Activated CD8-positive, alpha-beta memory T cell treated with anti-CD3 and anti-CD28 coated beads, Interleukin-2, amount 50 U/mL, for 48 hours (primary cell): ENCODE data around the gene PPP1R14C.

ENCODE experiments used
- DNase-seq: peaks from one replicate; pipeline ENCODE4 v3.0.0-alpha.2; 2020

Gene PPP1R14C

GRCh38 chr6:150252714-150253444, 110.0 kb downstream of the PPP1R14C start:
- DNase-seq = no peak

GRCh38 chr6:150253489-150253888, 110.6 kb downstream of the PPP1R14C start:
- DNase-seq = no peak

GRCh38 chr6:150254770-150255169, 111.9 kb downstream of the PPP1R14C start:
- no peak for DNase-seq

DNA sequence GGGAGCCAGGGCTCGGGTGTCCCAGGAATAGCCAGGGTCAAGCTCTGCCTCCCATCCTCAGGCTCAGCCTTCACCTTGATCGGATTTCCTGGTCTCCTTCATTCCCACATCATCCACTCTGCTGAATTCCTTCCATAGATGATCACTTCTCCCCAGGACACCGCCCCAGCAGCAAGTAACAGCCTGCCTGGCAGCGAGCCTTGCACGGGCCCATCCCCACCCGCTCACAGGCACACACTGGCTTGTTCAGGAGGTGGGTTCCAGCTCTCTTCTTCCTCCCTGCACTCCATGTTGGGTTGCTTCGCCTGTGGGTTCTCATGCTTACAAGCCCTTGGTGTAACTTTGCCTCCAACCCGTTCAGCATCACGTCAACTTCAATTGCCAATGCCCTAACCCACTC, 113.0 kb downstream of the PPP1R14C start:
- DNase-seq = no peak

- no peak for DNase-seq
Measured at GRCh38 chr6:150256618-150257272, 113.9 kb downstream of the PPP1R14C start.

DNA sequence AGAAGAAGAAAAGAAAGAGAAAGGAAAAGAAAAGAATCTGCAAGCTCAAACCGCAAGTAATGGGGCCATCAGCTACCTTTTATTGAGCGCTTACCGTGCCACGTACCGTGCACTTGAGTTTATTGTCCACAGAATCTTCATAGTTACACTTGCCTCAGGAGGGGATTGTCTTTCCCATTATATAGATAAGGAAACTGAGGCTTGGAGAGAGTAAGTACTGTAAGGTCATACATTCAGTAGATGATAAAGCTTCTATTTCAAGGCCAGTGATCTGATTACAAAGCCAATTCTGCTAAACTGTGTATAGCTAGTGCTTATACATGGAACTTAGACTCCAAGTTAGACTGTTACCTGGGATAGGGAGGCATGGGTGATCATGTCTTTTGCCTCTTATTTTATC, 115.5 kb downstream of the PPP1R14C start:
- no peak for DNase-seq

- DNase-seq = no peak
Measured at GRCh38 chr6:150260931-150261330, 118.1 kb downstream of the PPP1R14C start.

- no peak for DNase-seq
Measured at GRCh38 chr6:150261997-150262697, 119.3 kb downstream of the PPP1R14C start.

- no peak for DNase-seq
Measured at GRCh38 chr6:150263765-150264404, 121.0 kb downstream of the PPP1R14C start.

DNA sequence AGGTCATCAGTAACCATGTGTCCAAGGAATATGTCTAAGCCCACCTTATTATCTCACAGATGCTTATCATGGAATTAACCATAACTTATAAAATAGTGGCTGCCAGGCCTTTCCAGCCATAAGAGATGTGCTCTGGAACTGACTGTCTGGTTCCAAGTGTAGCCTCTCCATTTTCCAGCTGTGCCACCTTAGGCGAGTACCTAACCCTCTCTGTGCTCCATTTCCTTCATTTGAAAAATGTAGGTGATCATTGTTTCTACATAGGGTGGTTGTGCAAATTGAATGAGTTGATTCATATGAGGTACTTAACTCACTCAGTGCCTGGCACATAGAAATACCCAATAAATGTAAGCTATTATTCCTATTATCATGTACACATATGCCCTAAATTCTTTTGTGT, 123.5 kb downstream of the PPP1R14C start:
- DNase-seq = no peak

DNA sequence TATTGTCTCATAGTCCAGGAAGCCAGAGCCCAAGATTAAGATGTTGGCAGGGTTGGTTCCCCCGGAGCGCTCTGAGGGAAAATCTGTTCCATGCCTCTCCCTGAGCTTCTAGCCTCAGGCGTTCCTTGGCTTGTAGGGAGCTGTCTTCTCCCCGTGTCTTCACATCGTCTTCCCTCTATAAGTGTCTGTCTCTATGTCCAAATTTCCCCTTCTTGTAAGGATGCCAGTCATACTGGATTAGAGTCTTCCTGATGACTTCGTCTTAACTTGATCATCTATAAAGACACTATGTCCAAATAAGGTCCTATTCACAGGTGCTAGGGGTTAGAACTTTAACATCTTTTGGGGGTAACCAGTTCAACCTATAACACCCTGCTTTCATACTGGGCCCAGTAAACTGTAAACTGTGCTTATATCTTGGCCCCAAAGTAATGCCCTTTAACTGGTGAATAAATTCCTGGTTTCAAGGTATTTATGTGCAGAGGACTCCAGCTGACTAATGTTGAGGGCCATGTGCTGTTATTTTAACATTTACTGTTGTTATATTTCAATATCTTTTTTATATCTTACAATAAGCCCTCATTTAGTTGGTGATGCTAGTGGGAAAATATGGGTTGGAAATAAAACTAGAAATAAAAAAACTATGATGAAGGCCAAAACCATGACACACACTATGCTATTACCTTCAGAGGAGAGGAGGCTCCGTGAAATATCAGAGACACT, 124.3 kb downstream of the PPP1R14C start:
- no peak for DNase-seq

GRCh38 chr6:150267686-150268561, 125.1 kb downstream of the PPP1R14C start:
- no peak for DNase-seq

- DNase-seq = no peak
Measured at GRCh38 chr6:150269130-150269856, 126.4 kb downstream of the PPP1R14C start.

GRCh38 chr6:150269857-150270223, 127.0 kb downstream of the PPP1R14C start:
- no peak for DNase-seq

GRCh38 chr6:150270330-150271052, 127.6 kb downstream of the PPP1R14C start:
- no peak for DNase-seq

GRCh38 chr6:150271172-150271500, 128.3 kb downstream of the PPP1R14C start:
- no peak for DNase-seq

GRCh38 chr6:150271501-150272263, 128.8 kb downstream of the PPP1R14C start:
- no peak for DNase-seq

DNA sequence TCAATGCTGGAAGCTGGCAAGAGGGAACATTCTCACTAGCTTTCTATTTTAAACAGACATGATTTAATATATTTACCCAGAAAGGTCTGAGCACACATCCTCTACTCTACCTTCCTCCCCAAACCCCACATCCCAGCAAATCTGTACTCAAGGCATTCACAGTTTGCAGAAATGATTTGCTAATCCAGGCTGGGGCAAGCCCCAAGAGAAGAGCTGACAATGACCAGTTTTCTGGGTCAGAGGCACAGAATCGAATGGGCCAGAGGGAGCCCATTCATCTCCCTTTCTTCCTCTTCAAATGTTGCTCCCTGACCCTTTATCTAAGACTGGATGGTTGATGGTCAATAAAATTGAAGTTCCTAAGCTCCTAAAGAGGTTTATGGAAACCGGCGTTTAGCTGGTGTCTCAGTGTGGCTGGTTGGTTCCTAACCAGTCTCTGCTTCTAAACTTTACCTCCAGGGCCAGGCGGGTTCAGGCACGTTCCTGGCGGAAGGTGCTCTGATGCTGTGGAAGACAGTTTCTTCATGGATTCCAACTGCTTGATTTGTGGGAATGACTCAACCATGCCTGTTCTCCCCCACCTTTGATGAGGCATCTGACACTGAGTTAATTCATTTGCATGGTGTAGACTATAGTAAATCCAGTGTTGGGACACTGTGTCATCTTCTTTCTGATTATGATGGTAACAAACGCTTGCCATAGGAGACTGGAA, 129.6 kb downstream of the PPP1R14C start:
- no peak for DNase-seq

DNA sequence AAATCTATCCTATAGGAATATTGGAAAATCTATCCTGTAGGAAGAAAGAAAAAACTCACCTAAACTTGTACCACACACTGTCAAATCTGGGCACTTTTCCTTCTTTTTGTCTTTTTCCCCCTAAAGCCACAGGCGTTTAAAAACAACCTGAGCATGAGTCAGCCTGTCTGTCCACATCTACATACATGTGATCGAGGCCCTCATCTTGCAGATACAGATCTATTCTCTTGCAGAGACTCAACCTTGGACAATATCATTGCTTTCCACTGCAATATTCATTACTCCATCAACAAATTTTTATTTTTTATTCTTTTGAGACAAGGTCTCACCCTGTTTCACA, 130.1 kb downstream of the PPP1R14C start:
- no peak for DNase-seq
